ENCODE measurements around the gene TULP1. TPM values are rescaled to one million over a fixed set of nuclear protein-coding genes. Genes with fewer than 3 reads are reported as not detected.

The TULP1 gene
- total and polyA plus RNA-seq, 10 donors = 0.03 to 0.09 (median 0.04) TPM; not detected in 7

- H3K27ac ChIP-seq = peak overlapping the region in 2 of 8 donors; percentile 2 to 86
- 0 to 11% (median 4%) methylated on average over 2 to 4 of the region's 4 CpGs for WGBS, 5 donors
These were observed 18.5 kb downstream of the TULP1 start for GRCh38 chr6:35494161-35494563.

GRCh38 chr6:35493307-35493983 is 19.3 kb downstream of the TULP1 start:
- Histone ChIP-seq H3K9me3 (no peaks in the 10 kb centered on the region), H3K4me3 (no peak overlapping the region), H3K36me3 (no peaks in the 10 kb centered on the region), H3K27me3 (replicated peaks in 1 of 7) (peaks cover 0 to 73% (median 17%) of the 10 kb centered on the region in 7 donors), H3K27ac (peak overlapping the region in 2 of 8 donors; percentile 2 to 86), H3K4me1 (peaks cover 5 to 95% (median 51%) of the 10 kb centered on the region in 6 donors)
- 78 to 82% (median 80%) methylated on average over 28 of the region's 28 CpGs for WGBS, 5 donors
- intact Hi-C loops (cut with DNase I; ENCODE audit: low total_unique reads) = no loop called here
- no peak for DNase-seq
- TF ChIP-seq POLR2AphosphoS5 (IDR thresholded peaks at IDR 0.05) (no peak), CTCF (IDR thresholded peaks at IDR 0.05 in 8 of 11, conservative IDR thresholded peaks at IDR 0.05 in 3 of 11) (no peak), POLR2A (IDR thresholded peaks at IDR 0.05) (no peak)

More at GRCh38 chr6:35494161-35494563, 18.5 kb downstream of the TULP1 start:
- intact Hi-C loops (cut with DNase I; ENCODE audit: low total_unique reads) = no loop called here
- Histone ChIP-seq H3K9me3 (no peaks in the 10 kb centered on the region), H3K4me3 (peak overlapping the region in 1 of 8 donors; percentile 31), H3K4me1 (peaks cover 5 to 92% (median 49%) of the 10 kb centered on the region in 6 donors), H3K27me3 (replicated peaks in 1 of 7) (peaks cover 0 to 80% (median 21%) of the 10 kb centered on the region in 7 donors), H3K36me3 (no peaks in the 10 kb centered on the region)
- no peak for DNase-seq
- peak in 1 of 3 donors; percentile 42 for TF ChIP-seq POLR2AphosphoS5 (IDR thresholded peaks at IDR 0.05)
- TF ChIP-seq POLR2A (IDR thresholded peaks at IDR 0.05) = no peak
- TF ChIP-seq CTCF (IDR thresholded peaks at IDR 0.05 in 8 of 11, conservative IDR thresholded peaks at IDR 0.05 in 3 of 11) = no peak

- Histone ChIP-seq H3K4me1 (peaks cover under 1 to 95% (median 48%) of the 10 kb centered on the region in 6 donors), H3K4me3 (no peak overlapping the region), H3K27me3 (replicated peaks in 1 of 7) (peaks cover 0 to 68% (median 12%) of the 10 kb centered on the region in 7 donors), H3K9me3 (no peaks in the 10 kb centered on the region), H3K36me3 (no peaks in the 10 kb centered on the region), H3K27ac (peak overlapping the region in 2 of 8 donors; percentile 14 to 43)
- TF ChIP-seq CTCF (IDR thresholded peaks at IDR 0.05 in 8 of 11, conservative IDR thresholded peaks at IDR 0.05 in 3 of 11) (no peak), POLR2AphosphoS5 (IDR thresholded peaks at IDR 0.05) (no peak), POLR2A (IDR thresholded peaks at IDR 0.05) (no peak)
- intact Hi-C loops (cut with DNase I; ENCODE audit: low total_unique reads) = no loop called here
- DNase-seq = no peak
- 57 to 86% (median 70%) methylated on average over 7 of the region's 7 CpGs for whole genome bisulfite sequencing, 5 donors
These were observed 19.8 kb downstream of the TULP1 start for GRCh38 chr6:35492974-35493284.

GRCh38 chr6:35492258-35492973 is 20.3 kb downstream of the TULP1 start:
- 28 to 55% (median 38%) methylated on average over 5 to 7 of the region's 7 CpGs for WGBS, 5 donors
- H3K27ac ChIP-seq = peak overlapping the region in 5 of 8 donors; percentile 1 to 43 (median 22)
- DNase-seq = no peak
- intact Hi-C loops (cut with DNase I; ENCODE audit: low total_unique reads) = no loop called here
- H3K36me3 ChIP-seq = no peaks in the 10 kb centered on the region
- peaks cover 0 to 63% (median 7%) of the 10 kb centered on the region in 7 donors for H3K27me3 ChIP-seq (replicated peaks in 1 of 7)
- H3K4me1 ChIP-seq = peaks cover 0 to 95% (median 46%) of the 10 kb centered on the region in 6 donors
- no peak for TF ChIP-seq CTCF (IDR thresholded peaks at IDR 0.05 in 8 of 11, conservative IDR thresholded peaks at IDR 0.05 in 3 of 11)
- no peak for TF ChIP-seq POLR2A (IDR thresholded peaks at IDR 0.05)
- TF ChIP-seq POLR2AphosphoS5 (IDR thresholded peaks at IDR 0.05) = peak in 1 of 3 donors; percentile 32
- H3K4me3 ChIP-seq = no peak overlapping the region
- H3K9me3 ChIP-seq = no peaks in the 10 kb centered on the region
